DOHH2 (cell line): Measurements from ENCODE around the gene PARM1.

Experiments used
- H3F3A ChIP-seq: fragments of 200-600 bp; sonication (generic), shearing (Covaris generic); 2 replicates; pipeline ENCODE4 v1.6.0; 2016; ENCODE audit warnings: antibody characterized with exemption, mild to moderate bottlenecking; ENCODE audit not compliant: control insufficient read depth, insufficient read depth
- H3K27ac ChIP-seq: fragments of 200-600 bp; sonication (generic); 2 replicates; pipeline ENCODE4 v1.5.1; 2014; ENCODE audit warnings: low read depth, mild to moderate bottlenecking, low read length, moderate library complexity
- H3K27me3 ChIP-seq: fragments of 200-600 bp; sonication (generic); 2 replicates; pipeline ENCODE4 v1.6.1; 2014; ENCODE audit warnings: mild to moderate bottlenecking, low read length, mixed read lengths; ENCODE audit not compliant: control insufficient read depth
- H3K36me3 ChIP-seq: fragments of 200-600 bp; sonication (generic); 2 replicates; pipeline ENCODE4 v1.6.1; 2014; ENCODE audit warnings: mild to moderate bottlenecking, low read length, moderate library complexity, mixed read lengths; ENCODE audit not compliant: control insufficient read depth
- H3K4me1 ChIP-seq: fragments of 200-600 bp; sonication (generic); 2 replicates; pipeline ENCODE4 v1.6.1; 2014; ENCODE audit warnings: mild to moderate bottlenecking, low read length, mixed read lengths; ENCODE audit not compliant: control insufficient read depth
- H3K4me2 ChIP-seq: fragments of 200-600 bp; sonication (generic); 2 replicates; pipeline ENCODE4 v1.6.0; 2014; ENCODE audit warnings: mild to moderate bottlenecking, low read length, moderate library complexity
- H3K4me3 ChIP-seq: fragments of 200-600 bp; sonication (generic); 2 replicates; pipeline ENCODE4 v1.5.1; 2014; ENCODE audit warnings: mild to moderate bottlenecking, low read length, mixed read lengths
- H3K79me2 ChIP-seq: fragments of 200-600 bp; sonication (generic); 2 replicates; pipeline ENCODE4 v1.6.1; 2014; ENCODE audit warnings: mild to moderate bottlenecking, low read length, mixed read lengths; ENCODE audit not compliant: control insufficient read depth
- H3K9me2 ChIP-seq: fragments of 200-600 bp; sonication (generic); replicated peaks from 2 replicates; pipeline ENCODE4 v1.6.1; 2014; ENCODE audit warnings: mild to moderate bottlenecking, low read length, mixed read lengths; ENCODE audit not compliant: control insufficient read depth
- H3K9me3 ChIP-seq: fragments of 200-600 bp; sonication (generic); 2 replicates; pipeline ENCODE4 v1.6.1; 2014; ENCODE audit warnings: antibody characterized with exemption, low read length, mixed read lengths; ENCODE audit not compliant: control insufficient read depth, insufficient read depth
- H4K20me1 ChIP-seq: fragments of 200-600 bp; sonication (generic); 2 replicates; pipeline ENCODE4 v1.6.0; 2014; ENCODE audit warnings: low read depth, mild to moderate bottlenecking, antibody characterized with exemption, low read length, moderate library complexity; ENCODE audit not compliant: control insufficient read depth, insufficient read depth
- EZH2phosphoT487 ChIP-seq: fragments of 200-600 bp; sonication (generic); IDR thresholded peaks from 2 replicates; pipeline ENCODE4 v1.6.1; 2017; ENCODE audit warnings: borderline replicate concordance, mild to moderate bottlenecking, antibody characterized with exemption, low read length, moderate library complexity, mixed read lengths
- TF ChIP-seq, protein P1 (sequence below): fragments of 200-600 bp; sonication (generic); IDR thresholded peaks from one replicate; pipeline ENCODE4 v1.5.1; 2014; ENCODE audit warnings: antibody characterized with exemption, mild to moderate bottlenecking, low read depth, low read length; ENCODE audit not compliant: poor library complexity, severe bottlenecking

PARM1 gene

GRCh38 chr4:75009138-75009537 lies 76.2 kb downstream of the PARM1 start:
- no peaks in the 10 kb centered on the region for H3K79me2 ChIP-seq
- H3F3A ChIP-seq = no peaks in the 10 kb centered on the region
- no peaks in the 10 kb centered on the region for H3K4me1 ChIP-seq
- H3K27ac ChIP-seq = no peak overlapping the region
- H3K36me3 ChIP-seq = no peaks in the 10 kb centered on the region
- TF ChIP-seq, protein P1, sequence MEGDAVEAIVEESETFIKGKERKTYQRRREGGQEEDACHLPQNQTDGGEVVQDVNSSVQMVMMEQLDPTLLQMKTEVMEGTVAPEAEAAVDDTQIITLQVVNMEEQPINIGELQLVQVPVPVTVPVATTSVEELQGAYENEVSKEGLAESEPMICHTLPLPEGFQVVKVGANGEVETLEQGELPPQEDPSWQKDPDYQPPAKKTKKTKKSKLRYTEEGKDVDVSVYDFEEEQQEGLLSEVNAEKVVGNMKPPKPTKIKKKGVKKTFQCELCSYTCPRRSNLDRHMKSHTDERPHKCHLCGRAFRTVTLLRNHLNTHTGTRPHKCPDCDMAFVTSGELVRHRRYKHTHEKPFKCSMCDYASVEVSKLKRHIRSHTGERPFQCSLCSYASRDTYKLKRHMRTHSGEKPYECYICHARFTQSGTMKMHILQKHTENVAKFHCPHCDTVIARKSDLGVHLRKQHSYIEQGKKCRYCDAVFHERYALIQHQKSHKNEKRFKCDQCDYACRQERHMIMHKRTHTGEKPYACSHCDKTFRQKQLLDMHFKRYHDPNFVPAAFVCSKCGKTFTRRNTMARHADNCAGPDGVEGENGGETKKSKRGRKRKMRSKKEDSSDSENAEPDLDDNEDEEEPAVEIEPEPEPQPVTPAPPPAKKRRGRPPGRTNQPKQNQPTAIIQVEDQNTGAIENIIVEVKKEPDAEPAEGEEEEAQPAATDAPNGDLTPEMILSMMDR = no peak
- no peak for TF ChIP-seq EZH2phosphoT487
- H3K4me2 ChIP-seq = no peak overlapping the region
- H3K4me3 ChIP-seq = no peak overlapping the region
- no peaks in the 10 kb centered on the region for H3K9me3 ChIP-seq
- no peaks in the 10 kb centered on the region for H4K20me1 ChIP-seq
- H3K9me2 ChIP-seq = no peaks in the 10 kb centered on the region
- no peaks in the 10 kb centered on the region for H3K27me3 ChIP-seq

DNA sequence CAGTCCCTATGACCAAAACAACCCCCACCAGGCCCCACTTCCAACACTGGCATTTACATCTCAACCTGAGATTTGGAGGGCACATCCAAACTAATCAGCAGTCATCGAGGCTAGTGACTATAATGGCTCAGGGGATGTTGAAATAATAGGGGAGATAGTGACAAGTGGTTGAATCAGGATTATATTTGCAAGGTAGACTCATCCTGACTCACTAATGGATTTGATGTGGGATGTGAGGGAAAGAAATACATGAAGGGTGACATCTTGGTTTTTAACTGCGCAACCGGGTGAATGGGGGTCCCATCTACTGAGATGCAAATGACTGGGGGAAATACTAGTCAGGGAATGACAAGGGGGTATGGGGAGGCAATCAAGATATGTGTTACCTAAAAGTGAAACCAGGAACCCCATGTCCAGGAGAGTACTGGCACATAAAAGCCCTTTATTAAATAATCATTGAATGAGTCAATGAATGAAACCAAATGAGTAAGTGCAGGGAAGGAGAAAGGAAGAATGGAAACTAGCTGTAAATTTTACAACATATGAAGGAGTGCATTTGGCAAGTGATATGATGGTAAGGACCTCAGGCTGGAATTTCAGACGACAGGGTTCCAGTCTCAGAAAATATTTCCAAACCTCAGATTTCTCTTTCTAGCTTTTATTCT lies 78.3 kb downstream of the PARM1 start:
- Histone ChIP-seq H3K9me3 (no peaks in the 10 kb centered on the region), H3K79me2 (no peaks in the 10 kb centered on the region), H3K4me1 (no peaks in the 10 kb centered on the region), H3F3A (no peaks in the 10 kb centered on the region), H3K36me3 (no peaks in the 10 kb centered on the region), H3K4me2 (no peak overlapping the region), H3K9me2 (no peaks in the 10 kb centered on the region), H3K27ac (no peak overlapping the region), H3K27me3 (no peaks in the 10 kb centered on the region), H3K4me3 (no peak overlapping the region), H4K20me1 (no peaks in the 10 kb centered on the region)
- TF ChIP-seq EZH2phosphoT487 = no peak
- TF ChIP-seq, protein P1 = no peak

DNA sequence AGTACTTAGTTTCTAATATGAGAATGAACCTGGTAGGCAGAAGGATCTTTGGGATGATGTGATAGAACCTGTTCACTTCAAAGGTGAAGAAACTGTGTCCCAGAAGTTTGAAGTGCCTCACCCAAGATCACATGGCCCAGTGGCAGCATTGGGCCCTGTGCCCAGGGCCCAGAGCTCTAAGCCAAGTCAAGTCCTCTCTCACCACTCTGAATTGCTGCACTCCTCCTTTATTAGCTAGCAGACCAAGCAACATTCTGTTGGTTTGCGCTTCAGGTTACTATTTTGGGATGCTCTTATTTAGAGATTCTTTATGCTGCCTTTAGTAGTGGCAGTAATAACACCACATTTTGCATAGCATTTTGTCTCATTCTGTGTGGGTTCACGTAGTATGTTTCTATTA lies 82.7 kb downstream of the PARM1 start:
- H3K4me3 ChIP-seq = no peak overlapping the region
- no peaks in the 10 kb centered on the region for H3K79me2 ChIP-seq
- H3K36me3 ChIP-seq = no peaks in the 10 kb centered on the region
- no peak overlapping the region for H3K27ac ChIP-seq
- H3K27me3 ChIP-seq = no peaks in the 10 kb centered on the region
- no peaks in the 10 kb centered on the region for H3K9me2 ChIP-seq
- H4K20me1 ChIP-seq = no peaks in the 10 kb centered on the region
- H3F3A ChIP-seq = no peaks in the 10 kb centered on the region
- TF ChIP-seq EZH2phosphoT487 = no peak
- TF ChIP-seq, protein P1 = no peak
- H3K9me3 ChIP-seq = no peaks in the 10 kb centered on the region
- no peaks in the 10 kb centered on the region for H3K4me1 ChIP-seq
- H3K4me2 ChIP-seq = no peak overlapping the region
